ENCODE measurements around the gene ITPKC.
"Not testable (repeated sequence)": the region's sequence is repeated elsewhere in the genome, so short reads cannot be mapped to it uniquely, and the experiment has no call there.

ITPKC gene

DNA sequence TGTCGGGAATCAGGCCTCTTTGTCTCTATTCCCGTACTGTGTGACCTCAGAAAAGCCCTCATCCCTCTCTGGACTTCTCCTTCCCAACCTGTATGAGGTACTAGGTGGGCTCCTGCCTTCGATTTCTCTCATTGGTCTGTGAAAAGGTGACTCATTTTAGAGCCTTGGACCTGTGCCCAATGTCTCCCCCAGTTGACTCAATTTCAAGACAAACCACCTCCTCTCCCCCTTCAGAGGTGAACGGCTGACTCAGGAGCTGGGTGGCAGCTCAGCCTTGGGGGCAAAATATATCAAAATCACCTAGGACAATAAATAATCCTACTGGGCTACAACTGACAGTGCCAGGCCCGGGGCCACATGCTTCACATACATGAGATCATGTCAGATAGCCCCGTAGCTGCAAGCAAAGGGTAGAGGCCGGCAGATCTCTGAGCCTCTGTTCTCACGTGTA is 856 bp upstream of the ITPKC start:
- DNase-seq (ENCODE audit: low read depth in 3 of 3): peak; percentile 49 to 62 (median 57)

GRCh38 chr19:40717325-40717879 is 490 bp downstream of the ITPKC start:
- no peak for DNase-seq (ENCODE audit: low read depth in 3 of 3)

DNA sequence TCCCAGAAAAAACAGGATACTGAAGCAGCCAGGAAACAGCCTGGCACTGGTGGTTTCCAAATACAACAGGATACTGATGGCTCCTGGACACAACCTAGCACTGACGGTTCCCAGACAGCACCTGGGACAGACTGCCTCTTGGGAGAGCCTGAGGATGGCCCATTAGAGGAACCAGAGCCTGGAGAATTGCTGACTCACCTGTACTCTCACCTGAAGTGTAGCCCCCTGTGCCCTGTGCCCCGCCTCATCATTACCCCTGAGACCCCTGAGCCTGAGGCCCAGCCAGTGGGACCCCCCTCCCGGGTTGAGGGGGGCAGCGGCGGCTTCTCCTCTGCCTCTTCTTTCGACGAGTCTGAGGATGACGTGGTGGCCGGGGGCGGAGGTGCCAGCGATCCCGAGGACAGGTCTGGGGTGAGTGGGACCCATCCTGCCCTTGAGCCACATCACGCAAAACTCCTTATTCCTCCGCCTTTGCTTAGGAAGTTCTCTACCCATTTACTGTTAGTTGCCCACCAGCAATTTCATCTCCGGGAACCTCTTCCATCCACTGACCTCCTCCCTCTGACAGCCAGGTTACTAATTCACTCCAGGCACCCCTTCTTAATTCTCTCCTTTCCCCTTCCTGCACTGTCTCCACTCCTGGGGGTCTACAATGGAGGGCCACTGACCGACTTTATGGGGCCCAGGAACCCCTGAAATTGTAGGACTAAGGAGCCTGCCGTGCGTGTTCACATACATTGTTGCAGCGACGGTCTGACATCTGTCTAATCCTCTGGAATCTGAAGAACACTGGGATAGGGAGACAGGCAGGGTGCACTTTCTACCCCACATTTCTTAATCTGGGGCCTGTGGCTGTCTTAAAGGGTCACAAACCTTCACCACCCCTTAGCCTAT is 1.2 kb downstream of the ITPKC start:
- DNase-seq (ENCODE audit: low read depth in 3 of 3): no peak

DNA sequence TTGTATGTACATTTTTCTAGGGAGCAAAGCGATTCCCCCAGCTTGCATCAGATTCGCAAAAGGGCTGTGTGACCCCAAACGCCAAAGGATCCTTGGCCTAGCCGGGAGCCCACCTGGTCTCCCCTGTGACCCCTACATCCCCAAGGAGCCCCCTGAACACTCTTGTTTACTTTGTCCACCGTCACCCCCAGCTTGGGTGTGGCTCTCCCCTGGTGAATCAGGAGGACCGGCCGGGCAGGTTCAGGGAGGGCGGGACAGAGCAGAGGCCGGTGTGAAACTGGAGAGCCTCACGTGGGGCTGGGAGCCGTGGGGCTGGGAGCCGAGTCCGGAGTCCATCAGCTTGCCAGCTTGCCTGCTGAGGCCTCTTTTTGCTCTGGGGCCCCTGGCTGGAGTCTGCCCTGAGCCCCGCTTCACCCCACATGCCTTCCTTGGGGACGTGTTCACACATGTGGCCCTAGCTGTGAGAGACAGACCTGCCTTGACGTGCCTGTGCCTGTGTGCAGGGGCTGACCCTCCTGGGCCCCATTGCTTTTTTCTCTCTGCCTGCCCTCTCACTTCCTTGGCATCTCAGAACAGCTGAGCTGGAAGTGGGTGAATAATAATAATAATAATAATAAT is 2.0 kb downstream of the ITPKC start:
- no peak for DNase-seq (ENCODE audit: low read depth in 3 of 3)

DNA sequence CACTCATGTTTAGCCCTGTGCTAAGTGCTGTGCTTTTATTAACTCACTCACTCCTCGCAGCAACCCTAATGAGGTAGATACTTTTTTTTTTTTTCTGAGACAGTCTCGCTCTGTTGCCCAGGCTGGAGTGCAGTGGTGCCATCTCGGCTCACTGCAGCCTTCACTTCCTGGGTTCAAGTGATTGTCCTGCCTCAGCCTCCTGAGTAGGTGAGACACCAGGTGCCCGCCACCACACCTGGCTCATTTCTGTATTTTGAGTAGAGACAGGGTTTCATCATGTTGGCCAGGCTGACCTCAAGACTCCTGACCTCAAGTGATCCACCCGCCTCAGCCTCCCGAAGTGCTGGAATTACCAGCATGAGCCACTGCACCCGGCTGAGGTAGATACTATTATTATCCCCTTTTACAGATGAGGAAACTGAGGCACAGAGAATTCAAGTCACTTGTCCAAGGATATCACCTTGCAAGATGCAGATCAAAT is 2.5 kb downstream of the ITPKC start:
- DNase-seq (ENCODE audit: low read depth in 3 of 3): no peak

GRCh38 chr19:40721140-40721486 is 4.2 kb downstream of the ITPKC start:
- DNase-seq (ENCODE audit: low read depth in 3 of 3): no peak

GRCh38 chr19:40721936-40722661 is 5.2 kb downstream of the ITPKC start:
- DNase-seq (ENCODE audit: low read depth in 3 of 3): no peak

DNA sequence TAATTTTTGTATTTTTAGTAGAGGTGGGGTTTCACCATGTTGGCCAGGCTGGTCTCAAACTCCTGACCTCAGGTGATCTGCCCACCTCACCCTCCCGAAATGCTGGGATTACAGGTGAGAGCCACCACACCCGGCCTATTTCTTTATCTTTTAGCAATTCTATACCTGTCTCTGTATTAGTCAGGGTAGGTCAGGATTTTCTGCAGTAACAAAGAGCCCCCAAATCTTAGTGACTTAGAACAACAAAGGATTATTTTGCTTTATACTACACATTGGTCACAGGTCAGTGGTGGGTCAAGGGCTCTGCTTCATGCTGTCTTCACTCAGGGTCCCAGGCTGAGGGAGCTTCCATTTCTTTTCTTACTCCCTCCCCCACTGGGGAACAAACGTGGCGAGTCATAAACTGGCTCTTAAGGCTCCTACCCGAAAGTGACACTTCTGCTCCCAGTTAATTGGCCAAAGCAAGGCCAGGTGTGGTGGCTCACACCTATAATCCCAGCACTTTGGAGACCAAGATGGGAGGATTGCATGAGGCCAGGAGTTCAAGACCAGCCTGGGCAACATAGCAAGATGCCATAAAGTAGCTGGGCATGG is 6.8 kb downstream of the ITPKC start:
- no peak for DNase-seq (ENCODE audit: low read depth in 3 of 3)

- DNase-seq (ENCODE audit: low read depth in 3 of 3): no peak
Observed at GRCh38 chr19:40724315-40724714, 7.4 kb downstream of the ITPKC start.

GRCh38 chr19:40724855-40725254 is 7.9 kb downstream of the ITPKC start:
- no peak for DNase-seq (ENCODE audit: low read depth in 3 of 3)

- DNase-seq (ENCODE audit: low read depth in 3 of 3): no peak
Observed at GRCh38 chr19:40726279-40726678, 9.4 kb downstream of the ITPKC start.

- DNase-seq (ENCODE audit: low read depth in 3 of 3): not testable (repeated sequence)
Observed at GRCh38 chr19:40730065-40730464, 13.2 kb downstream of the ITPKC start.

- not testable (repeated sequence) for DNase-seq (ENCODE audit: low read depth in 3 of 3)
Observed at GRCh38 chr19:40732304-40732703, 15.4 kb downstream of the ITPKC start.

DNA sequence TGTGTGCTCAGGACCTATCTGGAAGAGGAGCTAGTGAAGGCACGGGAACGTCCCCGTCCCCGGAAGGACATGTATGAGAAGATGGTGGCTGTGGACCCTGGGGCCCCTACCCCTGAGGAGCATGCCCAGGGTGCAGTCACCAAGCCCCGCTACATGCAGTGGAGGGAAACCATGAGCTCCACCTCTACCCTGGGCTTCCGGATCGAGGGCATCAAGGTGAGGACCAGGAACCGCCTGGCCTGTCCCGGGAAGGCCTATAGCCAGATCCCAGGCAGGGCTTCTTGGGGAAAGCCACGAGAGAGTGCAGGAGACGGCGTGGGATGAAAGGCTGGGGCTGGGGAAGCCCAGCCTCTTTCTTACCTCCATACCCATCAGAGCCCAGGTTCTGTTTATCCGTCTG is 16.2 kb downstream of the ITPKC start:
- DNase-seq (ENCODE audit: low read depth in 3 of 3): no peak

- no peak for DNase-seq (ENCODE audit: low read depth in 3 of 3)
Observed at GRCh38 chr19:40735013-40735771, 18.3 kb downstream of the ITPKC start.

GRCh38 chr19:40736661-40737060 is 19.7 kb downstream of the ITPKC start:
- no peak for DNase-seq (ENCODE audit: low read depth in 3 of 3)

DNA sequence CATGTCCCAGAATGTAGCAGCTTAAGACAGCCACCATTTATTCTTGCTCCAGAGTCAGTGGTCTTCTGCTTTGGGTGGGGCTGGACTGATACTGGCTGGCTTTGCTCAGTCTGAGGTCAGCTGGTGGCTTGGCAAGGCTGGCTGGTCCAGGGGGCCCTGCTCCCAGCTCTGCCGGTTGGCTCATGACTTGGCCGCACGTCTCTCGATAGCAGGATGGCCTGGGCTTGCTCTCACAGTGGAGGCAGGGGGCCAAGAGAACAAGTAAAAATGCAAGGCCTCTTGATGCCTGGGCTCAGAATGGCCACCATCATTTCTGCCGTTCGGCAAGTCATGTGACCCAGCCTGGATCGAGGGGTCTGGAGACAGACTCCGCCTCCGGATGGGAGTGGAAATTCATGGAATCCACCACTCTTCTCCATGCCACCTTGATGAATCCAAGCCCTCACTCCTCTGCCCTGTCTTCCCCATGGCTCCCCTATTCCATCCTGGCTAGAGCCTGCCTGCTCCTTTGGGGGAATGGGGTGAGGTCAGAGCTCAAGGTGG is 20.3 kb downstream of the ITPKC start:
- DNase-seq (ENCODE audit: low read depth in 3 of 3): no peak

GRCh38 chr19:40739030-40739839 is 22.3 kb downstream of the ITPKC start:
- DNase-seq (ENCODE audit: low read depth in 3 of 3): no peak

DNA sequence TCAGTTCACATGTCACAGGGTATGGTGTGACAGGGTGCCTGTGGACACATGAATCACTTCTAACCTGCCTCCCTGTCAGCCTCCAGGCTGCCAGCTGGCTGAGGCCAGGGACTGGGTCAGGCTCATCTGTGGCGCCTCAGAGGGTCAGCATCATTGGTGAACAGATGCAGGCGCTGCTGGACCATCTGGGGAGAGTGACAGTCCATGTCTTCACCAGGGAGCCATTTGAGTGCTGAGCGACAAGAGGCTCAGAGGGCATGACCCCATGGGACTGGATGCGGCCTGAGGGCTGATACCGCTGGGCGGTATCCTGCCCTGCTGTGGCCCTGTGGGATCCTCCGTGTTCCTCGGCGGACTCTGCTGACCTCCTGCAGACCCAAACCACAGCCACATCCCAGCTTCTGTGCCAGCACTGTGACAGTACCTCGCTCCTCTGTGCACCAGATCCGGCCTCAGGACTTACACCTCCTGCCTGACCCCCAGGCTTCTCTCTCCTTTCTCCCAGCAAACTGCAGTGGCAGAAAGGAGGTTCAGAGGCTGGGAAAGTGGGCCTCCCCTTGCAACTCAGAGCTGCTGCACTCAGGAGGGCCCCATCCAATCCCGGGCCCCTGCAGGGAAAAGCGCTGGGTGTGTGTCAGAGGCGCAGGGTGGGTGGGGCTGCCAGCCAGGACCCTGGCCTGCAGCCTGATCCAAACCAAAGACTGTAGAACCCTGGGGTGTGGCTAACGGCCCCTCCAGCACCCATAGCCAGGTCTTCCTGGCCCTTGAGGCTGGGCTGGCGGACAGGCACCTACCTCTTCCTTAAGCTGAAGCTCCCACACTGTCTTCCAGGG is 23.2 kb downstream of the ITPKC start:
- DNase-seq (ENCODE audit: low read depth in 3 of 3): no peak
